K562 (cell line): ENCODE results near the gene BCORL1.

Experiments
- ATF7 ChIP-seq: fragments of 450-650 bp; IDR thresholded peaks from 2 replicates; pipeline ENCODE4 v1.7.1; 2014; ENCODE audit warnings: mild to moderate bottlenecking, moderate library complexity
- BRCA1 ChIP-seq, 2 experiments: fragments of 450-650 bp in 1 of 2; sonication (generic) in 1 of 2; formaldehyde crosslinking in 1 of 2; IDR thresholded peaks; 2 replicates each; pipeline versions ENCODE4 v1.5.0 to v1.6.1; 2017 to 2020; ENCODE audit warnings: mild to moderate bottlenecking in 1 of 2, missing genetic modification reagents in 1 of 2
- CREB1 ChIP-seq, 2 experiments: sonication (generic) in 1 of 2; formaldehyde crosslinking in 1 of 2; IDR thresholded peaks; 2 replicates each; pipeline versions ENCODE4 v1.6.1 to v1.8.0; 2012 to 2022; ENCODE audit warnings: inconsistent platforms in 1 of 2, mild to moderate bottlenecking in 1 of 2, missing genetic modification reagents in 1 of 2, moderate library complexity in 1 of 2
- DIDO1 ChIP-seq: fragments of 450-650 bp; IDR thresholded peaks from 2 replicates; pipeline ENCODE4 v1.6.1; 2016; ENCODE audit warnings: low read depth, missing biosample characterization, missing genetic modification characterization
- EZH2 ChIP-seq: IDR thresholded peaks from 2 replicates; pipeline ENCODE4 v1.6.1; 2012; ENCODE audit warnings: low read depth, mild to moderate bottlenecking, inconsistent platforms, low read length, borderline replicate concordance
- HCFC1 ChIP-seq: IDR thresholded peaks from 2 replicates; pipeline ENCODE4 v1.6.1; 2012; ENCODE audit warnings: low read depth, low read length, improper control_type of control experiment
- HDAC2 ChIP-seq: fragments of 450-650 bp; IDR thresholded peaks from 2 replicates; pipeline ENCODE4 v1.6.1; 2016; ENCODE audit warnings: mild to moderate bottlenecking
- POLR2AphosphoS2 ChIP-seq: IDR thresholded peaks from 2 replicates; pipeline ENCODE4 v1.6.1; 2012; ENCODE audit warnings: low read length, improper control_type of control experiment
- TF ChIP-seq, protein P1 (sequence below), 3 experiments: IDR thresholded peaks in 2 of 3; conservative IDR thresholded peaks in 1 of 3; 2 replicates each; pipeline ENCODE4 v1.5.1; 2011 to 2012; ENCODE audit warnings: low read length in 3 of 3, mild to moderate bottlenecking in 3 of 3, control low read depth in 2 of 3, improper control_type of control experiment in 1 of 3, inconsistent platforms in 1 of 3, low read depth in 1 of 3, mixed read lengths in 1 of 3, moderate library complexity in 1 of 3; ENCODE audit not compliant: insufficient read depth in 2 of 3
- TF ChIP-seq, protein P2 (sequence below): sonication (generic); formaldehyde crosslinking; IDR thresholded peaks from 2 replicates; pipeline ENCODE4 v1.9.0; 2022; ENCODE audit warnings: mild to moderate bottlenecking, missing genetic modification reagents
- TF ChIP-seq, protein P3 (sequence below), 3 experiments: fragments of 200-800 bp in 1 of 3; sonication (Bioruptor generic) in 1 of 3; sonication (generic) in 1 of 3; formaldehyde crosslinking in 1 of 3; IDR thresholded peaks; 2 replicates each; pipeline versions ENCODE4 v1.6.1 to v1.8.0; 2016 to 2022; ENCODE audit warnings: mild to moderate bottlenecking in 2 of 3, missing compliant biosample characterization in 2 of 3, missing genetic modification characterization in 2 of 3, missing genetic modification reagents in 1 of 3
- TF ChIP-seq, protein P4 (sequence below): fragments of 150-350 bp; IDR thresholded peaks from 2 replicates; pipeline ENCODE4 v1.6.1; 2014; ENCODE audit warnings: low read depth, mild to moderate bottlenecking, low read length, borderline replicate concordance
- TF ChIP-seq, protein P5 (sequence below): sonication (generic); formaldehyde crosslinking; IDR thresholded peaks from 2 replicates; pipeline ENCODE4 v1.8.0; 2022; ENCODE audit warnings: missing genetic modification reagents, mild to moderate bottlenecking, moderate library complexity, borderline replicate concordance

DNA sequence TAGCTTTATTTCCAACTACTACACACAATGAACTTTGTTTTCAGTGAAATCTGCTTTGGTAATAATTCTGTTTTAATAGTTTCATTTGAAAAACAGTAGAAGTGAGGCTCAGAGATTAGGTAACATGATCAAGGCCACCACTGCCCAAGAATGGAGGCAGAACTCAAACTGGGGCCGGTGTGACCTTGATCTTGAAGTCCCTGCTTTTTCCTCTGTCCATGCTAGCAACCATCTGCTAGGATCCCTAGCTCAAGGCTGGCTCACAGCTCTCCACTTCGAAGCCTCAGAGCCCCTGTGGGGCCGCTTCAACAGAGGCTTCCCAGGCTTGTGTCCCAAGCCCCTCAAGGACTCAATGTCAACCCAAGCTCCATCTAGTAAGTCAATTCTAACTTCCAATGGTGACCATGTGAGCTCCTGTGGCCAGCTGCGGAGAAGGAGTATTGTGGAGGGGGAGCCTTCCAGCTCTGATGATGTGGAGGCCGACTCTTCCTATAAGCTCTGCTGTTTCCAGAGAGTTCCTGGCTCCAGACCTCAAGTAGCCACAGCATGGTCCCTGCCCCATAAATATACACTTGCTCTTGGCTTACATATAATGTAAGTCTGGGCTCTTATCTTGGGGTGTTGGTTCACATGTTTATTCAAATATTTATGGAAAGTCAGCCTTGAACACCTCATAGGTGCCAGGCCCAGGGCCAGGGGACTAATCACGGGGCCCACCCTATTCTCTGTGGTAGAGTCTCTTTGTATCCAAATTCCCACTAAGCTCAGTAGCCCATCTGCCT is 113.0 kb downstream of the BCORL1 start:
- TF ChIP-seq, protein P1, sequence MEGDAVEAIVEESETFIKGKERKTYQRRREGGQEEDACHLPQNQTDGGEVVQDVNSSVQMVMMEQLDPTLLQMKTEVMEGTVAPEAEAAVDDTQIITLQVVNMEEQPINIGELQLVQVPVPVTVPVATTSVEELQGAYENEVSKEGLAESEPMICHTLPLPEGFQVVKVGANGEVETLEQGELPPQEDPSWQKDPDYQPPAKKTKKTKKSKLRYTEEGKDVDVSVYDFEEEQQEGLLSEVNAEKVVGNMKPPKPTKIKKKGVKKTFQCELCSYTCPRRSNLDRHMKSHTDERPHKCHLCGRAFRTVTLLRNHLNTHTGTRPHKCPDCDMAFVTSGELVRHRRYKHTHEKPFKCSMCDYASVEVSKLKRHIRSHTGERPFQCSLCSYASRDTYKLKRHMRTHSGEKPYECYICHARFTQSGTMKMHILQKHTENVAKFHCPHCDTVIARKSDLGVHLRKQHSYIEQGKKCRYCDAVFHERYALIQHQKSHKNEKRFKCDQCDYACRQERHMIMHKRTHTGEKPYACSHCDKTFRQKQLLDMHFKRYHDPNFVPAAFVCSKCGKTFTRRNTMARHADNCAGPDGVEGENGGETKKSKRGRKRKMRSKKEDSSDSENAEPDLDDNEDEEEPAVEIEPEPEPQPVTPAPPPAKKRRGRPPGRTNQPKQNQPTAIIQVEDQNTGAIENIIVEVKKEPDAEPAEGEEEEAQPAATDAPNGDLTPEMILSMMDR (IDR thresholded peaks at IDR 0.05 in 2 of 3, conservative IDR thresholded peaks at IDR 0.05 in 1 of 3; ENCODE audit: insufficient read depth in 2 of 3, low read depth in 1 of 3, low read length in 3 of 3), result no peak
- TF ChIP-seq, protein P2, sequence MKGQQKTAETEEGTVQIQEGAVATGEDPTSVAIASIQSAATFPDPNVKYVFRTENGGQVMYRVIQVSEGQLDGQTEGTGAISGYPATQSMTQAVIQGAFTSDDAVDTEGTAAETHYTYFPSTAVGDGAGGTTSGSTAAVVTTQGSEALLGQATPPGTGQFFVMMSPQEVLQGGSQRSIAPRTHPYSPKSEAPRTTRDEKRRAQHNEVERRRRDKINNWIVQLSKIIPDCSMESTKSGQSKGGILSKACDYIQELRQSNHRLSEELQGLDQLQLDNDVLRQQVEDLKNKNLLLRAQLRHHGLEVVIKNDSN, result no peak
- TF ChIP-seq, protein P3, sequence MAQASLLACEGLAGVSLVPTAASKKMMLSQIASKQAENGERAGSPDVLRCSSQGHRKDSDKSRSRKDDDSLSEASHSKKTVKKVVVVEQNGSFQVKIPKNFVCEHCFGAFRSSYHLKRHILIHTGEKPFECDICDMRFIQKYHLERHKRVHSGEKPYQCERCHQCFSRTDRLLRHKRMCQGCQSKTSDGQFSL (CRISPR knock-in tag; IDR thresholded peaks at IDR 0.05), result no peak
- TF ChIP-seq, protein P3 (tag; IDR thresholded peaks at IDR 0.05), result no peak
- no peak for TF ChIP-seq CREB1 (IDR thresholded peaks at IDR 0.05)
- TF ChIP-seq CREB1 (CRISPR knock-in tag; IDR thresholded peaks at IDR 0.05), result no peak
- no peak for TF ChIP-seq EZH2
- TF ChIP-seq, protein P4, sequence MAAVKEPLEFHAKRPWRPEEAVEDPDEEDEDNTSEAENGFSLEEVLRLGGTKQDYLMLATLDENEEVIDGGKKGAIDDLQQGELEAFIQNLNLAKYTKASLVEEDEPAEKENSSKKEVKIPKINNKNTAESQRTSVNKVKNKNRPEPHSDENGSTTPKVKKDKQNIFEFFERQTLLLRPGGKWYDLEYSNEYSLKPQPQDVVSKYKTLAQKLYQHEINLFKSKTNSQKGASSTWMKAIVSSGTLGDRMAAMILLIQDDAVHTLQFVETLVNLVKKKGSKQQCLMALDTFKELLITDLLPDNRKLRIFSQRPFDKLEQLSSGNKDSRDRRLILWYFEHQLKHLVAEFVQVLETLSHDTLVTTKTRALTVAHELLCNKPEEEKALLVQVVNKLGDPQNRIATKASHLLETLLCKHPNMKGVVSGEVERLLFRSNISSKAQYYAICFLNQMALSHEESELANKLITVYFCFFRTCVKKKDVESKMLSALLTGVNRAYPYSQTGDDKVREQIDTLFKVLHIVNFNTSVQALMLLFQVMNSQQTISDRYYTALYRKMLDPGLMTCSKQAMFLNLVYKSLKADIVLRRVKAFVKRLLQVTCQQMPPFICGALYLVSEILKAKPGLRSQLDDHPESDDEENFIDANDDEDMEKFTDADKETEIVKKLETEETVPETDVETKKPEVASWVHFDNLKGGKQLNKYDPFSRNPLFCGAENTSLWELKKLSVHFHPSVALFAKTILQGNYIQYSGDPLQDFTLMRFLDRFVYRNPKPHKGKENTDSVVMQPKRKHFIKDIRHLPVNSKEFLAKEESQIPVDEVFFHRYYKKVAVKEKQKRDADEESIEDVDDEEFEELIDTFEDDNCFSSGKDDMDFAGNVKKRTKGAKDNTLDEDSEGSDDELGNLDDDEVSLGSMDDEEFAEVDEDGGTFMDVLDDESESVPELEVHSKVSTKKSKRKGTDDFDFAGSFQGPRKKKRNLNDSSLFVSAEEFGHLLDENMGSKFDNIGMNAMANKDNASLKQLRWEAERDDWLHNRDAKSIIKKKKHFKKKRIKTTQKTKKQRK, result no peak
- TF ChIP-seq ATF7, result no peak
- no peak for TF ChIP-seq POLR2AphosphoS2
- no peak for TF ChIP-seq HDAC2
- TF ChIP-seq DIDO1 (tag), result no peak
- TF ChIP-seq, protein P5, sequence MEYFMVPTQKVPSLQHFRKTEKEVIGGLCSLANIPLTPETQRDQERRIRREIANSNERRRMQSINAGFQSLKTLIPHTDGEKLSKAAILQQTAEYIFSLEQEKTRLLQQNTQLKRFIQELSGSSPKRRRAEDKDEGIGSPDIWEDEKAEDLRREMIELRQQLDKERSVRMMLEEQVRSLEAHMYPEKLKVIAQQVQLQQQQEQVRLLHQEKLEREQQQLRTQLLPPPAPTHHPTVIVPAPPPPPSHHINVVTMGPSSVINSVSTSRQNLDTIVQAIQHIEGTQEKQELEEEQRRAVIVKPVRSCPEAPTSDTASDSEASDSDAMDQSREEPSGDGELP (CRISPR knock-in tag), result no peak
- no peak for TF ChIP-seq BRCA1 (IDR thresholded peaks at IDR 0.05)
- no peak for TF ChIP-seq BRCA1 (CRISPR knock-in tag; IDR thresholded peaks at IDR 0.05)
- TF ChIP-seq HCFC1, result no peak
